Measurements from ENCODE around the gene ATG12.
"Not testable (repeated sequence)": the region's sequence is repeated elsewhere in the genome, so short reads cannot be mapped to it uniquely, and the experiment has no call there.

Gene ATG12

DNA sequence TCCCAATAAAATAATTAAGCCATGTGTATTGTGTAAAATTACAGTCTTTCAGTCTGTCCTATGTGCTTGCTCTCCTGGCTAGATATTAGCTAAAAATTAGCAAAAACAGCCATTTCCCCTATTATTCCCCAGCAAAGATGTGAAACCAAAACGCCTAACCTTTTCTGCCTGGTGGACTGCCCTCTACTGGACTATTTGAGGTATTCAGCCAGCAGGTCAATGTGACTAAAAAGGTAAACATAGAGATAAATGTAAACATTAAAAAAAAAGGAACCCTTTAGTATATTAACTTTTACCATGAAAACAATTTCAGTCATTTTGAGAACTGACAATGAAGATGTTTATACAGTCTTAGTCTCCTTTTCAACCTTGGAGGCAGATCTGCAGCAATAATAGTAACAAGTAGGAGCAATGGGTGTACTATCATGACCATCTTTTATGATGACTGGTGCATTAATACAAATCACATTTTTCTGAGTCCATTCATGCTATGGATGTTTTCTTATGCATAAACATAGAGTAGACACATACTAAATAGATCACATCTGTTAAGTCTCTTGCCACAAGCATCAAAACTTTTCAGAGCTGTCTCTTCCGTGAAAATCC lies 10.1 kb downstream of the ATG12 start:
- Histone ChIP-seq H3K4me1 (ENCODE audit: low read length) (peaks cover 7% of the 10 kb centered on the region; the same call in 1 of the 2 replicates), H2AFZ (ENCODE audit: low read depth, low read length) (no peak overlapping the region), H3K9ac (ENCODE audit: low read length) (no peak overlapping the region), H3K36me3 (replicated peaks; ENCODE audit: low read depth, low read length) (peaks cover 27% of the 10 kb centered on the region), H4K20me1 (ENCODE audit: insufficient read depth, low read length) (no peaks in the 10 kb centered on the region; the same call in 1 of the 2 replicates), H3K79me2 (ENCODE audit: low read length) (no peaks in the 10 kb centered on the region), H3K4me2 (ENCODE audit: low read length) (no peak overlapping the region), H3K27ac (ENCODE audit: low read length) (no peak overlapping the region), H3K4me3 (ENCODE audit: low read length) (no peak overlapping the region), H3K9me3 (ENCODE audit: insufficient read depth, low read length) (no peaks in the 10 kb centered on the region), H3K27me3 (ENCODE audit: low read depth, low read length) (no peaks in the 10 kb centered on the region)
- TF ChIP-seq, protein P1, sequence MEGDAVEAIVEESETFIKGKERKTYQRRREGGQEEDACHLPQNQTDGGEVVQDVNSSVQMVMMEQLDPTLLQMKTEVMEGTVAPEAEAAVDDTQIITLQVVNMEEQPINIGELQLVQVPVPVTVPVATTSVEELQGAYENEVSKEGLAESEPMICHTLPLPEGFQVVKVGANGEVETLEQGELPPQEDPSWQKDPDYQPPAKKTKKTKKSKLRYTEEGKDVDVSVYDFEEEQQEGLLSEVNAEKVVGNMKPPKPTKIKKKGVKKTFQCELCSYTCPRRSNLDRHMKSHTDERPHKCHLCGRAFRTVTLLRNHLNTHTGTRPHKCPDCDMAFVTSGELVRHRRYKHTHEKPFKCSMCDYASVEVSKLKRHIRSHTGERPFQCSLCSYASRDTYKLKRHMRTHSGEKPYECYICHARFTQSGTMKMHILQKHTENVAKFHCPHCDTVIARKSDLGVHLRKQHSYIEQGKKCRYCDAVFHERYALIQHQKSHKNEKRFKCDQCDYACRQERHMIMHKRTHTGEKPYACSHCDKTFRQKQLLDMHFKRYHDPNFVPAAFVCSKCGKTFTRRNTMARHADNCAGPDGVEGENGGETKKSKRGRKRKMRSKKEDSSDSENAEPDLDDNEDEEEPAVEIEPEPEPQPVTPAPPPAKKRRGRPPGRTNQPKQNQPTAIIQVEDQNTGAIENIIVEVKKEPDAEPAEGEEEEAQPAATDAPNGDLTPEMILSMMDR (IDR thresholded peaks at IDR 0.05; ENCODE audit: low read depth, low read length): peak; percentile 69
- TF ChIP-seq EZH2phosphoT487 (IDR thresholded peaks at IDR 0.05; ENCODE audit: low read depth): no peak

DNA sequence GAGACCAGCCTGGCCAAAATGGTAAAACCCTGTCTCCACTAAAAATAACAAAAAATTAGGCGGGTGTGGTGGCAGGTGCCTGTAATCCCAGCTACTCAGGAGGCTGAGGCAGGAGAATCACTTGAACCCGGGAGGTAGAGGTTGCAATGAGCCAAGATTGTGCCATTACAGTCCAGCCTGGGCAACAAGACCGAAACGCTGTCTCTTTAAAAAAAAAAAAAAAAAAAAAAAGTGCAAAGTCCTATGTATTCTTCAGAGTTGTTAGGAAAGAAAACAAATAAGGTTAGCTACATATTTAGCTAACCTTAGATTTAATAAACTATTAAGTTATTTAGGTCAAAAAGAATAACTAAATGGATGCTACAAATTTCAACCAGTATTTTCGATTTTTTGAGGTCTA lies 11.5 kb downstream of the ATG12 start:
- Histone ChIP-seq H3K27ac (ENCODE audit: low read length) (no peak overlapping the region), H4K20me1 (ENCODE audit: insufficient read depth, low read length) (no peaks in the 10 kb centered on the region; the same call in 1 of the 2 replicates), H2AFZ (ENCODE audit: low read depth, low read length) (no peak overlapping the region), H3K36me3 (replicated peaks; ENCODE audit: low read depth, low read length) (peaks cover 20% of the 10 kb centered on the region), H3K9me3 (ENCODE audit: insufficient read depth, low read length) (no peaks in the 10 kb centered on the region), H3K9ac (ENCODE audit: low read length) (no peak overlapping the region), H3K4me3 (ENCODE audit: low read length) (no peak overlapping the region), H3K4me1 (ENCODE audit: low read length) (peaks cover 7% of the 10 kb centered on the region; the same call in 1 of the 2 replicates), H3K27me3 (ENCODE audit: low read depth, low read length) (no peaks in the 10 kb centered on the region), H3K79me2 (ENCODE audit: low read length) (no peaks in the 10 kb centered on the region), H3K4me2 (ENCODE audit: low read length) (no peak overlapping the region)
- no peak for TF ChIP-seq EZH2phosphoT487 (IDR thresholded peaks at IDR 0.05; ENCODE audit: low read depth)
- TF ChIP-seq, protein P1 (IDR thresholded peaks at IDR 0.05; ENCODE audit: low read depth, low read length): no peak

DNA sequence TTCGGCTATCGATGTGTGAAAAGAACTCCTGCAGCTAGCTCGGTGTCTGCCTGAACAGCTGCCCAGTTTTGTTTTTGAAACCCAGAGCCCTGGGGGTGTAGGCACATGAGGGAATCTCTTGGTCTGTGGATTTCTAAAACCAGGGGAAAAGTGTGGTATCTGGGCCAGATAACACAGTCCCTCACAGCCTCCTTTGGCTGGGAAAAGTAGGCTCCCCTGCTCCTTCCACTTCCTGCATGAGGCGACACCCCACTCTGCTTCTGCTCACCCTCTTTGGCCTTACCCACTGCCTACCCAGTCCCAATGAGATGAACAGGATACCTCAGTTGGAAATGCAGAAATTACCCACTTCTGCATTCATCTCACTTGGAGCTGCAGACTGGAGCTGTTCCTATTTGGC lies 15.4 kb downstream of the ATG12 start:
- H3K4me3 ChIP-seq (ENCODE audit: low read length): no peak overlapping the region
- H3K9ac ChIP-seq (ENCODE audit: low read length): no peak overlapping the region
- no peaks in the 10 kb centered on the region for H3K27me3 ChIP-seq (ENCODE audit: low read depth, low read length)
- no peak overlapping the region for H3K27ac ChIP-seq (ENCODE audit: low read length)
- no peaks in the 10 kb centered on the region for H3K9me3 ChIP-seq (ENCODE audit: insufficient read depth, low read length)
- H3K4me1 ChIP-seq (ENCODE audit: low read length): peaks cover 2% of the 10 kb centered on the region; the same call in 1 of the 2 replicates
- no peaks in the 10 kb centered on the region for H3K79me2 ChIP-seq (ENCODE audit: low read length)
- peaks cover 17% of the 10 kb centered on the region for H3K36me3 ChIP-seq (replicated peaks; ENCODE audit: low read depth, low read length)
- H4K20me1 ChIP-seq (ENCODE audit: insufficient read depth, low read length): no peaks in the 10 kb centered on the region
- no peak for TF ChIP-seq EZH2phosphoT487 (IDR thresholded peaks at IDR 0.05; ENCODE audit: low read depth)
- TF ChIP-seq, protein P1 (IDR thresholded peaks at IDR 0.05; ENCODE audit: low read depth, low read length): no peak
- no peak overlapping the region for H2AFZ ChIP-seq (ENCODE audit: low read depth, low read length)
- no peak overlapping the region for H3K4me2 ChIP-seq (ENCODE audit: low read length)

DNA sequence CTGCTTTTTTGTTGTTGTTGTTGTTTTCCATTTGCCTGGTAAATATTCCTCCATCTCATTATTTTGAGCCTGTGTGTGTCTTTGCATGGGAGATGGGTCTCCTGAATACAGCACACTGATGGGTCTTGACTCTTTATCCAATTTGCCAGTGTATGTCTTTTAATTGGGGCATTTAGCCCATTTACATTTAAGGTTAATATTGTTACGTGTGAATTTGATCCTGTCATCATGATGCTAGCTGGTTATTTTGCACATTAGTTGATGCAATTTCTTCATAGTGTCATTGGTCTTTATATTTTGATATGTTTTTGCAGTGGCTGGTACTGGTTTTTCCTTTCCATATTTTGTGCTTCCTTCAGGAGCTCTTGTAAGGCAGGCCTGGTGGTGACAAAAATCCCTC lies 16.4 kb downstream of the ATG12 start:
- not testable (repeated sequence) for H3K4me1 ChIP-seq (ENCODE audit: low read length); H2AFZ ChIP-seq (ENCODE audit: low read depth, low read length); H3K27ac ChIP-seq (ENCODE audit: low read length); H3K4me3 ChIP-seq (ENCODE audit: low read length); H4K20me1 ChIP-seq (ENCODE audit: insufficient read depth, low read length); H3K9ac ChIP-seq (ENCODE audit: low read length); H3K27me3 ChIP-seq (ENCODE audit: low read depth, low read length); H3K79me2 ChIP-seq (ENCODE audit: low read length); H3K9me3 ChIP-seq (ENCODE audit: insufficient read depth, low read length); H3K4me2 ChIP-seq (ENCODE audit: low read length)
- H3K36me3 ChIP-seq (replicated peaks; ENCODE audit: low read depth, low read length): peaks cover 17% of the 10 kb centered on the region

Measured in OCI-LY3 (cell line).